SK-N-SH (cell line): Measurements from ENCODE around the gene BMPR1A. TPM values are rescaled to one million over a fixed set of nuclear protein-coding genes. Genes with fewer than 3 reads are reported as not detected.
"Not testable (repeated sequence)": the region's sequence is repeated elsewhere in the genome, so short reads cannot be mapped to it uniquely, and the experiment has no call there.

Source experiments
- CTCF ChIA-PET: fragments of 300-600, 350-600 bp; formaldehyde crosslinking; extraction: SDS; loops from one replicate; lab custom pipeline; 2021; lab: Yijun Ruan, JAX
- POLR2A ChIA-PET: fragments of 350-600 bp; sonication (Branson Sonifier 250); formaldehyde crosslinking; extraction: SDS; loops from one replicate; lab custom pipeline; 2020; ENCODE audit warnings: antibody characterized with exemption, inconsistent platforms; lab: Yijun Ruan, JAX
- DNase-seq: peaks from one replicate; pipeline ENCODE4 v3.0.0; 2012
- H2AFZ ChIP-seq: fragments of 200-600 bp; sonication (generic); 2 replicates; pipeline ENCODE4 v1.8.1; 2016; ENCODE audit warnings: antibody characterized with exemption, mild to moderate bottlenecking, low read depth
- H3F3A ChIP-seq: fragments of 200-600 bp; sonication (generic); replicated peaks from 2 replicates; pipeline ENCODE3; 2016; ENCODE audit warnings: antibody characterized with exemption, mild to moderate bottlenecking; ENCODE audit not compliant: insufficient read depth
- H3K27ac ChIP-seq, 2 experiments: fragments of 200-500 bp in 1 of 2; fragments of 200-600 bp in 1 of 2; sonication (Bioruptor generic) in 1 of 2; sonication (generic), shearing (Covaris generic) in 1 of 2; 2 replicates each; pipeline versions ENCODE4 v1.5.1 to v1.6.1; 2014 to 2016; ENCODE audit warnings: low read depth in 2 of 2, inconsistent platforms in 1 of 2, low read length in 1 of 2, mild to moderate bottlenecking in 1 of 2, mixed read lengths in 1 of 2
- H3K27me3 ChIP-seq: fragments of 200-600 bp; sonication (generic), shearing (Covaris generic); 2 replicates; pipeline ENCODE4 v1.6.1; 2016; ENCODE audit warnings: mixed run types; ENCODE audit not compliant: insufficient read depth
- H3K36me3 ChIP-seq, 2 experiments: fragments of 200-500 bp in 1 of 2; fragments of 200-600 bp in 1 of 2; sonication (Bioruptor generic) in 1 of 2; sonication (generic) in 1 of 2; replicated peaks in 1 of 2; 2 replicates each; pipeline versions ENCODE3 to v1.5.1; 2014 to 2016; ENCODE audit warnings: low read length in 1 of 2, mild to moderate bottlenecking in 1 of 2; ENCODE audit not compliant: insufficient read depth in 2 of 2, control insufficient read depth in 1 of 2
- H3K4me1 ChIP-seq, 2 experiments: fragments of 200-500 bp in 1 of 2; fragments of 200-600 bp in 1 of 2; sonication (Bioruptor generic) in 1 of 2; sonication (generic), shearing (Covaris generic) in 1 of 2; 2 replicates each; pipeline versions ENCODE4 v1.5.1 to v1.6.1; 2014 to 2016; ENCODE audit warnings: low read depth in 1 of 2, low read length in 1 of 2, mixed run types in 1 of 2; ENCODE audit not compliant: insufficient read depth in 2 of 2, control insufficient read depth in 1 of 2
- H3K4me2 ChIP-seq: fragments of 200-600 bp; sonication (generic), shearing (Covaris generic); 2 replicates; pipeline ENCODE4 v1.6.1; 2017; ENCODE audit warnings: mixed run types
- H3K4me3 ChIP-seq, 2 experiments: fragments of 200-500 bp in 1 of 2; fragments of 200-600 bp in 1 of 2; sonication (Bioruptor generic) in 1 of 2; sonication (generic), shearing (Covaris generic) in 1 of 2; 2 replicates each; pipeline versions ENCODE4 v1.5.1 to v1.8.1; 2014 to 2016; ENCODE audit warnings: low read depth in 2 of 2, inconsistent platforms in 1 of 2, low read length in 1 of 2, mild to moderate bottlenecking in 1 of 2, mixed read lengths in 1 of 2, moderate library complexity in 1 of 2
- H3K79me2 ChIP-seq: fragments of 200-600 bp; sonication (generic); 2 replicates; pipeline ENCODE4 v1.8.1; 2017; ENCODE audit warnings: mild to moderate bottlenecking; ENCODE audit not compliant: insufficient read depth
- H3K9ac ChIP-seq: fragments of 200-600 bp; sonication (generic); 2 replicates; pipeline ENCODE4 v1.6.1; 2017; ENCODE audit warnings: mixed run types
- H3K9me2 ChIP-seq: fragments of 200-600 bp; sonication (generic); 2 replicates; pipeline ENCODE4 v1.6.1; 2017; ENCODE audit warnings: mixed run types
- H3K9me3 ChIP-seq: fragments of 200-600 bp; sonication (generic); 2 replicates; pipeline ENCODE4 v1.6.1; 2017; ENCODE audit warnings: mixed run types, mild to moderate bottlenecking, moderate library complexity
- H4K20me1 ChIP-seq: fragments of 200-600 bp; sonication (generic); 2 replicates; pipeline ENCODE4 v1.6.1; 2017; ENCODE audit warnings: mild to moderate bottlenecking, mixed run types; ENCODE audit not compliant: insufficient read depth
- CHD2 ChIP-seq: fragments of 150-350 bp; IDR thresholded peaks from 2 replicates; pipeline ENCODE4 v1.6.1; 2018; ENCODE audit warnings: low read length; ENCODE audit not compliant: partially characterized antibody
- ELF1 ChIP-seq: IDR thresholded peaks from 2 replicates; pipeline ENCODE4 v1.4.0; 2012
- EZH2phosphoT487 ChIP-seq: fragments of 200-600 bp; sonication (generic); IDR thresholded peaks from 2 replicates; pipeline ENCODE4 v1.6.1; 2017; ENCODE audit warnings: low read depth, mixed run types, mild to moderate bottlenecking, antibody characterized with exemption, moderate library complexity, borderline replicate concordance
- GABPA ChIP-seq: IDR thresholded peaks from 2 replicates; pipeline ENCODE4 v1.4.0; 2012; ENCODE audit warnings: low read depth, mild to moderate bottlenecking
- JUND ChIP-seq: IDR thresholded peaks from 2 replicates; pipeline ENCODE4 v1.4.0; 2012
- NFIC ChIP-seq: IDR thresholded peaks from 2 replicates; pipeline ENCODE4 v1.4.0; 2012; ENCODE audit warnings: borderline replicate concordance
- NRF1 ChIP-seq: IDR thresholded peaks from 2 replicates; pipeline ENCODE4 v1.6.1; 2012; ENCODE audit warnings: low read depth, mild to moderate bottlenecking, low read length
- POLR2AphosphoS5 ChIP-seq: IDR thresholded peaks from 2 replicates; pipeline ENCODE4 v1.6.1; 2012; ENCODE audit warnings: low read depth, low read length
- RCOR1 ChIP-seq: fragments of 150-350 bp; IDR thresholded peaks from 2 replicates; pipeline ENCODE4 v1.6.1; 2017; ENCODE audit warnings: antibody characterized with exemption, low read length
- RXRA ChIP-seq: IDR thresholded peaks from 2 replicates; pipeline ENCODE4 v1.4.0; 2012; ENCODE audit warnings: low read depth, mild to moderate bottlenecking, borderline replicate concordance
- TAF1 ChIP-seq: IDR thresholded peaks from 2 replicates; pipeline ENCODE4 v1.6.1; 2012; ENCODE audit warnings: low read depth, mild to moderate bottlenecking, low read length, moderate library complexity, borderline replicate concordance
- TEAD4 ChIP-seq: IDR thresholded peaks from 2 replicates; pipeline ENCODE4 v1.4.0; 2012; ENCODE audit warnings: mild to moderate bottlenecking, borderline replicate concordance; ENCODE audit not compliant: insufficient read depth
- WGBS: methylation state at CpG from one replicate; pipeline ENCODE4 v1.1.6; 2017; ENCODE audit warnings: low lambda C conversion rate; 5-methylcytosine and 5-hydroxymethylcytosine counted together
- polyA plus RNA-seq, 3 experiments: library from polyadenylated mRNA; depleted of rRNA; stranded (reverse); fragments of >200 nt; gene quantifications; 2 replicates each; pipeline ENCODE4 v1.2.3, GENCODE V29; 2012
- TF ChIP-seq, protein P1 (sequence below): IDR thresholded peaks from 2 replicates; pipeline ENCODE4 v1.4.0; 2012; ENCODE audit warnings: low read depth, borderline replicate concordance
- TF ChIP-seq, protein P2 (sequence below): fragments of 150-350 bp; IDR thresholded peaks from 2 replicates; pipeline ENCODE4 v1.6.1; 2017; ENCODE audit warnings: antibody characterized with exemption, low read length, low read depth, borderline replicate concordance

BMPR1A gene
- polyA plus RNA-seq, 1 of the 3 experiments (the other 2 are of a cell fraction): 12.7 TPM

DNA sequence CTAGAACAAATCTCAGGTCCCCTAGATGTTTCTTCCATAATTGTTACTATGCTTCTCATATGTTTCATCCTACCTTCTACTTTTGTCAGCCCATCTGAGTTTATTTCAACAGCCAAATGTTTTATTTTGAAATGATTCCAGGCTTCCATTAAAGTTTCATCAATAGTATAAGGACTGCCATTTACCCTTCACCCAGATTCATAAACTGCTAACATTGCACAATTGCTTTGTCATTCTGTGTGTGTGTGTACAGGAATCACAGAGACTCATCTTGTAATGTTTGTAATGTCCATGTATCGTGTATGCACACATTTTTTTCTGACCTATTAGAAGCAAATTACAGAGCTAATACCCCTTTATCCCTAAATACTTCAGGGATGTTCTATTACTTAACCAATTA is 175.5 kb downstream of the BMPR1A start:
- DNase-seq: no peak
- TF ChIP-seq GABPA (no peak), RCOR1 (no peak), JUND (no peak), RXRA (no peak), NRF1 (no peak), EZH2phosphoT487 (no peak), NFIC (no peak), CHD2 (no peak), POLR2AphosphoS5 (no peak), TAF1 (no peak), TEAD4 (no peak), ELF1 (no peak)
- TF ChIP-seq, protein P1, sequence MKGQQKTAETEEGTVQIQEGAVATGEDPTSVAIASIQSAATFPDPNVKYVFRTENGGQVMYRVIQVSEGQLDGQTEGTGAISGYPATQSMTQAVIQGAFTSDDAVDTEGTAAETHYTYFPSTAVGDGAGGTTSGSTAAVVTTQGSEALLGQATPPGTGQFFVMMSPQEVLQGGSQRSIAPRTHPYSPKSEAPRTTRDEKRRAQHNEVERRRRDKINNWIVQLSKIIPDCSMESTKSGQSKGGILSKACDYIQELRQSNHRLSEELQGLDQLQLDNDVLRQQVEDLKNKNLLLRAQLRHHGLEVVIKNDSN: no peak
- TF ChIP-seq, protein P2, sequence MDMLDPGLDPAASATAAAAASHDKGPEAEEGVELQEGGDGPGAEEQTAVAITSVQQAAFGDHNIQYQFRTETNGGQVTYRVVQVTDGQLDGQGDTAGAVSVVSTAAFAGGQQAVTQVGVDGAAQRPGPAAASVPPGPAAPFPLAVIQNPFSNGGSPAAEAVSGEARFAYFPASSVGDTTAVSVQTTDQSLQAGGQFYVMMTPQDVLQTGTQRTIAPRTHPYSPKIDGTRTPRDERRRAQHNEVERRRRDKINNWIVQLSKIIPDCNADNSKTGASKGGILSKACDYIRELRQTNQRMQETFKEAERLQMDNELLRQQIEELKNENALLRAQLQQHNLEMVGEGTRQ: no peak
- Histone ChIP-seq H3K4me2 (no peak overlapping the region), H2AFZ (no peak overlapping the region), H3K79me2 (no peaks in the 10 kb centered on the region), H3F3A (peaks cover 2% of the 10 kb centered on the region), H3K27ac (no peak overlapping the region), H3K4me3 (no peak overlapping the region), H3K36me3 (peaks cover 19 to 29% of the 10 kb centered on the region in 2 experiments), H3K9me2 (no peaks in the 10 kb centered on the region), H3K9me3 (no peaks in the 10 kb centered on the region), H4K20me1 (no peaks in the 10 kb centered on the region), H3K4me1 (no peaks in the 10 kb centered on the region), H3K9ac (no peak overlapping the region), H3K27me3 (no peaks in the 10 kb centered on the region)
- CTCF ChIA-PET: interaction anchor here (1.0 to 1.6 kb wide), 5 partner anchors 8 to 29 kb away, joined by 3 to 4 read pairs (median 4); no protein-coding TSS in a partner anchor
- POLR2A ChIA-PET: no interaction called here
- WGBS: 93% methylated on average over 1 of the region's 1 CpG

DNA sequence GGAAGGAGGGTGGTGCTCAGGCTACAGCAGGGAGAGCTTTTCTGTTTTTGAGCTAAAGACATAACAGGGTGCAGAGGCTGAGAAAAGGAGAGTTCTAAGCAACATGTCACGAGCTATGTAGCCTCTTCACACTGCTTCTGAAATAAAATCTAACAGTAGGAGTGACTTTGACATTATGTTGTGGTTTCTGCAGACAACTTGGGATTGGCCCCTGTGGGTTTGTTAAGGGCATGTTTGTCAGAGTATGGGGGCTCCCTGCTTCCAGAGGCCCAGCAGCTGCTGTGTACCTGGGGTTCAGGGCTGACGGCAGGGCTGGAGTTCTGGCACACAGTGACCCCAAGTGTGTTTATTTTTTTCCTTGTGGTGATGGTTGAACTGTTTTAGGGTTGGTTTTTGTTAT is 176.3 kb downstream of the BMPR1A start:
- Histone ChIP-seq H3K36me3 (peaks cover 11 to 23% of the 10 kb centered on the region in 2 experiments), H3K9ac (no peak overlapping the region), H3F3A (peaks cover 10% of the 10 kb centered on the region), H3K27ac (no peak overlapping the region), H3K4me1 (no peaks in the 10 kb centered on the region), H3K27me3 (no peaks in the 10 kb centered on the region), H3K9me2 (no peaks in the 10 kb centered on the region), H3K4me3 (no peak overlapping the region), H2AFZ (no peak overlapping the region), H3K79me2 (no peaks in the 10 kb centered on the region), H4K20me1 (no peaks in the 10 kb centered on the region), H3K4me2 (no peak overlapping the region), H3K9me3 (no peaks in the 10 kb centered on the region)
- 88% methylated on average over 2 of the region's 2 CpGs for WGBS
- ChIA-PET CTCF (interaction anchor here (0.5 to 1.6 kb wide), 5 partner anchors 11 to 178 kb away, joined by 3 to 4 read pairs (median 3); no protein-coding TSS in a partner anchor), POLR2A (no interaction called here)
- no peak for TF ChIP-seq NFIC
- no peak for DNase-seq

DNA sequence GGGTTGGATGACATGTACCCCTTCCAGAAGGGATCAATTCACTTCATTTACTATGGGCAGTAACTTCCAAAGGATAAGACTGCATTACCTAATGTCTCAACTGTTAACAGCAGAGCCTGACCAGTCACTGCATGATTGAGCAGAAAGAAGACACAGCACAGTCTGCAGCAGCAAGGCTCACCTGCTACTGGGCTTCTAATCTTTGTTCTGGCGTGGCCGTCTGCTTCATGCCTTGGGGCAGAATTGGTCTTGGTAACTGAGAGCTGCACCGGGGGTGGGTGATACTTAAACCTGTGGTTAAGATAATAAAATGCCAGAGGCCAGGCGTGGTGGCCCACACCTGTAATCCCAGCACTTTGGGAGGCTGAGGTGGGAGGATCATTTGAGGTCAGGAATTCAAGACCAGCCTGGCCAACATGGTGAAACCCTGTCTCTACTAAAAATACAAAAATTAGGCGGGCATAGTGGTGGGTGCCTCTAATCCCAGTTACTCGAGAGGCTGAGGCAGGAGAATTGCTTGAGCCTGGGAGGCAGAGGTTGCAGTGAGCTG is 177.8 kb downstream of the BMPR1A start:
- Histone ChIP-seq H3K36me3 (peaks cover 7 to 11% of the 10 kb centered on the region in 2 experiments), H3F3A (peaks cover 11% of the 10 kb centered on the region)
- H3K9ac ChIP-seq, H2AFZ ChIP-seq, POLR2A ChIA-PET, H3K9me3 ChIP-seq, H4K20me1 ChIP-seq, H3K4me3 ChIP-seq, DNase-seq, H3K4me1 ChIP-seq, H3K27me3 ChIP-seq, H3K27ac ChIP-seq, H3K4me2 ChIP-seq, H3K9me2 ChIP-seq, CTCF ChIA-PET, H3K79me2 ChIP-seq: not testable (repeated sequence)
- 80% methylated on average over 6 of the region's 6 CpGs for WGBS
